ENCODE results near the gene PXN. TPM values are rescaled to one million over a fixed set of nuclear protein-coding genes. Genes with fewer than 3 reads are reported as not detected.
"Not testable (repeated sequence)": the region's sequence is repeated elsewhere in the genome, so short reads cannot be mapped to it uniquely, and the experiment has no call there.

Gene PXN
- total RNA-seq, 6 experiments from 2014 or later, result 15.1 to 32.6 (median 24.1) TPM

GRCh38 chr12:120199595-120200306 lies 65.8 kb downstream of the PXN start:
- DNase-seq, result no peak
- WGBS (ENCODE audit: insufficient coverage, low coverage, low lambda C conversion rate, missing lambda C conversion rate), result 20% methylated on average over 12 of the region's 12 CpGs
- H3K4me3 ChIP-seq, result peak overlapping the region; percentile 91 to 99 (median 93)
- no peaks in the 10 kb centered on the region for H3K9me3 ChIP-seq
- TF ChIP-seq POLR2A (IDR thresholded peaks at IDR 0.05), result no peak
- TF ChIP-seq, protein P1, sequence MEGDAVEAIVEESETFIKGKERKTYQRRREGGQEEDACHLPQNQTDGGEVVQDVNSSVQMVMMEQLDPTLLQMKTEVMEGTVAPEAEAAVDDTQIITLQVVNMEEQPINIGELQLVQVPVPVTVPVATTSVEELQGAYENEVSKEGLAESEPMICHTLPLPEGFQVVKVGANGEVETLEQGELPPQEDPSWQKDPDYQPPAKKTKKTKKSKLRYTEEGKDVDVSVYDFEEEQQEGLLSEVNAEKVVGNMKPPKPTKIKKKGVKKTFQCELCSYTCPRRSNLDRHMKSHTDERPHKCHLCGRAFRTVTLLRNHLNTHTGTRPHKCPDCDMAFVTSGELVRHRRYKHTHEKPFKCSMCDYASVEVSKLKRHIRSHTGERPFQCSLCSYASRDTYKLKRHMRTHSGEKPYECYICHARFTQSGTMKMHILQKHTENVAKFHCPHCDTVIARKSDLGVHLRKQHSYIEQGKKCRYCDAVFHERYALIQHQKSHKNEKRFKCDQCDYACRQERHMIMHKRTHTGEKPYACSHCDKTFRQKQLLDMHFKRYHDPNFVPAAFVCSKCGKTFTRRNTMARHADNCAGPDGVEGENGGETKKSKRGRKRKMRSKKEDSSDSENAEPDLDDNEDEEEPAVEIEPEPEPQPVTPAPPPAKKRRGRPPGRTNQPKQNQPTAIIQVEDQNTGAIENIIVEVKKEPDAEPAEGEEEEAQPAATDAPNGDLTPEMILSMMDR (IDR thresholded peaks at IDR 0.05), result no peak
- peaks cover 0 to 40% (median 27%) of the 10 kb centered on the region in 4 donors for H3K36me3 ChIP-seq
- no peaks in the 10 kb centered on the region for H3K27me3 ChIP-seq
- H3K4me1 ChIP-seq, result peaks cover 0 to 24% (median 10%) of the 10 kb centered on the region in 4 donors
- intact Hi-C loops (cut with DNase I), result no loop called here
- H3K27ac ChIP-seq, result peak overlapping the region in 2 of 3 donors; percentile 0 to 61
- no peak for ATAC-seq

- ATAC-seq, result no peak
- no peaks in the 10 kb centered on the region for H3K9me3 ChIP-seq
- no peak for TF ChIP-seq POLR2A (IDR thresholded peaks at IDR 0.05)
- TF ChIP-seq, protein P1 (IDR thresholded peaks at IDR 0.05), result no peak
- intact Hi-C loops (cut with DNase I), result no loop called here
- no peak overlapping the region for H3K4me3 ChIP-seq
- H3K27me3 ChIP-seq, result no peaks in the 10 kb centered on the region
- peaks cover 0 to 24% (median 10%) of the 10 kb centered on the region in 4 donors for H3K4me1 ChIP-seq
- H3K27ac ChIP-seq, result no peak overlapping the region
- H3K36me3 ChIP-seq, result peaks cover 0 to 40% (median 27%) of the 10 kb centered on the region in 4 donors
- DNase-seq, result no peak
- WGBS (ENCODE audit: insufficient coverage, low coverage, low lambda C conversion rate, missing lambda C conversion rate), result 65% methylated on average over 2 of the region's 7 CpGs
Observed at GRCh38 chr12:120199025-120199424, 66.5 kb downstream of the PXN start.

GRCh38 chr12:120197542-120197887 lies 68.0 kb downstream of the PXN start:
- TF ChIP-seq, protein P1 (IDR thresholded peaks at IDR 0.05), result no peak
- no peak for TF ChIP-seq POLR2A (IDR thresholded peaks at IDR 0.05)
- H3K27me3 ChIP-seq, result no peaks in the 10 kb centered on the region
- H3K4me3 ChIP-seq, result no peak overlapping the region
- H3K27ac ChIP-seq, result no peak overlapping the region
- H3K9me3 ChIP-seq, result no peaks in the 10 kb centered on the region
- intact Hi-C loops (cut with DNase I), result no loop called here
- no peak for ATAC-seq
- H3K4me1 ChIP-seq, result peaks cover 0 to 35% (median 14%) of the 10 kb centered on the region in 4 donors
- H3K36me3 ChIP-seq, result peaks cover 0 to 40% (median 27%) of the 10 kb centered on the region in 4 donors
- DNase-seq, result no peak
- WGBS (ENCODE audit: insufficient coverage, low coverage, low lambda C conversion rate, missing lambda C conversion rate), result 86% methylated on average over 4 of the region's 4 CpGs

DNA sequence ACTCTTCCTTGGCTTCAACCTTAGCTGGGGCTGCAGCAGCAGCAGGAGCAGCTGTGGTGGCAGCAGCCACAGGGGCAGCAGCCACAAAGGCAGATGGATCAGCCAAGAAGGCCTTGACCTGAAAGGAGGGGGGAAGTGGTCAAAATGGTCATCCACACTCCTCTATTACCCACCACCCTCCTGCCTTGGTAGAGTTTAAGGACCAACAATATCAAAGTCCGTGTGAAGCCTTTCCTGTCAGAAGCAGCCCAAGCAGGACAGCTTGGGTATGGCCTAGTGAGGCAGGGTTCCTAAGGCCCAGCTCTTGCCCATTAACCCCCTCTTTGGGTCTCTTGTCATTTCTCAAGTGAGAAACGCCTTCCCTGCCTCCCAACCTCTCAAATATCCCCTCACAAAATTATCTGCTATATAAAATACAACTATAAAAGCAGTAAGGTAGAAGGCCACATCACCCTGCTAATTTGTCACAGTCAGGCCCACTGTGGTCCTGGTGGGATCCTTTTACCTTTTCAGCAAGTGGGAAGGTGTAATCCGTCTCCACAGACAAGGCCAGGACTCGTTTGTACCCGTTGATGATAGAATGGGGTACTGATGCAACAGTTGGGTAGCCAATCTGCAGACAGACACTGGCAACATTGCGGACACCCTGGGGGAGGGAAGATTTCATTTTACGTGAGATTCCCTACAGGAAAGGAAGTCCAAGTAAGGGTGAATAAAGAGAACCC lies 68.6 kb downstream of the PXN start:
- peaks cover 0 to 35% (median 14%) of the 10 kb centered on the region in 4 donors for H3K4me1 ChIP-seq

GRCh38 chr12:120196363-120196762 lies 69.2 kb downstream of the PXN start:
- H3K27ac ChIP-seq, result no peak overlapping the region

More for the DNA sequence above, 68.6 kb downstream of the PXN start:
- DNase-seq; H3K4me3 ChIP-seq; ATAC-seq; H3K27me3 ChIP-seq; H3K27ac ChIP-seq; intact Hi-C loops (cut with DNase I); H3K9me3 ChIP-seq: not testable (repeated sequence)
- WGBS (ENCODE audit: insufficient coverage, low coverage, low lambda C conversion rate, missing lambda C conversion rate), result 68% methylated on average over 7 of the region's 7 CpGs
- peaks cover 0 to 40% (median 27%) of the 10 kb centered on the region in 4 donors for H3K36me3 ChIP-seq

More at GRCh38 chr12:120196363-120196762, 69.2 kb downstream of the PXN start:
- ATAC-seq (no peak), DNase-seq (no peak)
- Histone ChIP-seq H3K4me1 (peaks cover 0 to 35% (median 14%) of the 10 kb centered on the region in 4 donors), H3K9me3 (no peaks in the 10 kb centered on the region), H3K27me3 (no peaks in the 10 kb centered on the region), H3K36me3 (peaks cover 0 to 40% (median 27%) of the 10 kb centered on the region in 4 donors), H3K4me3 (no peak overlapping the region)
- WGBS (ENCODE audit: insufficient coverage, low coverage, low lambda C conversion rate, missing lambda C conversion rate), result 14% methylated on average over 1 of the region's 1 CpG
- intact Hi-C loops (cut with DNase I), result no loop called here
- TF ChIP-seq POLR2A (IDR thresholded peaks at IDR 0.05), result no peak
- TF ChIP-seq, protein P1 (IDR thresholded peaks at IDR 0.05), result no peak

All from right lobe of liver (tissue), 6 donors.